GM21717 (cell line): Measurements from ENCODE around the gene PREX1.
"Not testable (repeated sequence)": the region's sequence is repeated elsewhere in the genome, so short reads cannot be mapped to it uniquely, and the experiment has no call there.

Experiments used
- ATAC-seq: cut with Tn5 transposase; IDR thresholded peaks from one replicate; pipeline ENCODE4 v1.9.1; 2021; ENCODE audit warnings: mild to moderate bottlenecking, moderate library complexity; ENCODE audit not compliant: unreplicated experiment

The PREX1 gene

DNA sequence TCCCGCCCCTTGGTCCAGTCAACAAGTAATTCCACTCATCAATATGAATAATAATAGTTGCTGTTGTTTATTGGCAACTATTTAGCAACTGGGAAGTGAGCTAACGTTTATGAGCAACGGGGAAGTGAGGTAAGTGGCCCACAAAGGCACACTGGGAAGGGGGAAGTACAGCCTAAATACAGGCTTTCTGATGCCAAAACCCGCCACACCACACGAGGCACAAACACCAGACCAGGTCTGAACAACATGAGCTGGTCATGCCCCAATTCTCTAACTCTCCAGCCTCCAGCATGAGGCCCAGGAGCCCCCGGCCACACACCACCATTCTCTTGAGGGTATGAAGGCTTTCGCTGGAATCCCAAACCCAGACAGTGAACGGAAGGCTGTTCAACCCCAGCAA is 50.8 kb downstream of the PREX1 start:
- ATAC-seq, result no peak

DNA sequence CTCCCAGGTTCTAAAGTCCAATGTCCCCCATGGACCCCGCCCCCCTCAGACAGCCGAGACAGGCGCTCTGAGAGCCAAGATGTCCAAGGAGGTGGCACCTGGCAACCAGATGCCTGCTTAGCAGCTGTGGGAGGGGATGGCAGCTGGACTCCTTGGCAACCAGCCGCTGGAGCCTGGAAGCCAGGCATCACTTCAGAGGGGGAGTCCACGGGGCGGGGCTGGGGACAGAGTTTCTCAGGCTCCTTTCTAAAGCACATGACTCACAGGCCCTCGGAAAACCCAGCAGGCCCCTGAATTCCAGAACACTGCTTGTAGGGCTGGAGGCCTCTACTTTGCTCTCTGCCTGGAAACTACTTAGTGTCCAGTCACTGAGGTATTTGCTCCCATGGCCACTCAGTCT is 51.5 kb downstream of the PREX1 start:
- ATAC-seq, result no peak

DNA sequence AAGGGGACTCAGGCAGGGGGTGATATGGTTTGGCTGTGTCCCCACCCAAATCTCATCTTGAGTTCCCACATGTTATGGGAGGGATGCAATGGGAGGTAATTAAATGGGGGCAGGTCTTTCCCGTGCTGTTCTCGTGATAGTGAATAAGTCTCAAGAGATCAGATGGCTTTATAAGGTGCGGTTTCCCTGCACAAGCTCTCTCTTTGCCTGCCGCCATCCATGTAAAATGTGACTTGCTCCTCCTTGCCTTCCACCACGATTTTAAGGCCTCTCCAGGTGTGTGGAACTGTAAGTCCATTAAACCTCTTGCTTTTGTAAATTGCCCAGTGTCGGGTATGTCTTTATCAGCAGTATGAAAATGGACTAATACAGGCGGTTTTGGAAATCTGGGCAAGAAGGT is 52.3 kb downstream of the PREX1 start:
- ATAC-seq, result not testable (repeated sequence)

DNA sequence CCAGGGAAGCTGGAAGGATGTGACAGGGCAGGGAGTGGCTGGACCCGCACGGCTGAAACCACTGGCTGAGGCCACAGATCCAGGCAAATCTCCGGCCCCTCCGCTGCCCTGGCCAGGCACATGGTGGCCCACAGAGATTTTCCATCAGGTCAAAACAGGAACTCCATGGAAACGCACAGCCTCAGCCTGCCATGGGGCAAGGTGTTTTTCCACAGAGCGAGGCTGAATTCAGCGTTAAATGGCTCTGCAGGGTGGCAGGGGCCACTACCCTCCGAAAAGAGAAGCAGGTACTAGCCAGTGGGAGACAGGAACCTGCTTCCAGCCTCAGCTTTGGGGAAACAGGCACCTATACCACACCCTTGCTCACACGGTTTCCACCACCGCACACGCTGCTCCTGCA is 53.1 kb downstream of the PREX1 start:
- ATAC-seq, result no peak

DNA sequence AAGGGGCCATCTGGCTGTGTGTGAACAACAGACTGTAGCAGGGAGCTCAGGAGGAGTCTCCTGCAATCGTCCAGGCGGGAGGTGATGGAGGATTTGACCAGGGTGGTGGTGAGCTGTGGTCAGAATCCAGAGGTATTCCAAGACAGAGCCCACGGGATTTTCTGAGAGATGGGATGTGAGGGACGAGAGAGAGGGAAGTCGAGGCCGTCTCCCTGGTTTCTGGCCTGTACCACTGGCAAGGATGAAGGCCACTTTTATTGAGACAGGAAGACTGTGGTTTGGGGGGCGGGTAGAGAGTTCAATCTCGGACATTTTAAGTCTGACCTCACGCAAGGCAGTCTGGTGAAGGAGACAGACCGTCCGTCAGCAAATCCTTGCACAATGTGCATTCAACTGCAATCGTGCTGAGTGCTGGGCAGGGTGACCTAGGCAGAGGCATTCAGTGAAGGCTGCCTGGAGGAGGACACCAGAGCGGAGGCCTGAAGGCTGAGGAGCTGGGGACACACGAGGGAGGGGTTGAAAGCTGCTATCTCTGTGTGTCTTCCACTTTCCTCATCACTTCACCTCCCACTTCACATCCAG is 53.9 kb downstream of the PREX1 start:
- no peak for ATAC-seq

DNA sequence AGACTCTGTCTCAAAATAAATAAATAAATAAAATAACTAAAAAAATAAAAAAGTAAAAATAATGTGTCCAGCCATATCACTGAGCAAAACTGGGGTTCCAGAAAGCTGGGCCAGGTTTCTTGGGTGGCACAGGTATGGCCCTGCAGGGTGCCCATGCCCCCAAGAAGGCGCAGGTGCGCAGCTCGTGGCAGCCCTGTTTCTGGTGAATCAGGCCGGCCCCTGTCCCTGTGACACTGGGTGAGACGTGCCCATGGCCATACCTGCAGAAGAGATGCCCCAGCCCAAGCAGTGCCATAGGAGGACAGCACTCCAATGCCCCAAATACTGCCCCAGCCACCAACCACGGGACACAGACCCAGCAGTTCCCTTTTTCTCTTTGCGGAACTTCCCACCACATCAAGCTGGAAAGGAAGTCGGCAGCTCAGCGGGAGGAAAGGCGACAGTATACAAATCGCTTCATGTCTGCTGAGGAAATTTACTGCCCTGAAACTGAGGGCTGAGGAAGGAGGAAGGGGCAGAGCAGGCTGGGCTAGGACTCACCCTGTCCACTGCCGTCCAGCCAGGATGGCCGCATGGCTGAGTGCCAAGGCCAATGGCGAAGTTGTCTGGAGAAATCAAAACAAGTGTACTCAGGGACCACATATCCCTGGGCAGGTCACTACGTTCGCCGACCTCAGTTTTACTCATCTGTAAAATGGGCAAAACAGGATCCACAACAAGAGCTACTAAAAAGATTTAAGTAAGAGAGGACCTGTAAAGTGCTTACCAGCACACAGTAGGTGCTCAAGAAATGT is 55.4 kb downstream of the PREX1 start:
- ATAC-seq, result no peak

DNA sequence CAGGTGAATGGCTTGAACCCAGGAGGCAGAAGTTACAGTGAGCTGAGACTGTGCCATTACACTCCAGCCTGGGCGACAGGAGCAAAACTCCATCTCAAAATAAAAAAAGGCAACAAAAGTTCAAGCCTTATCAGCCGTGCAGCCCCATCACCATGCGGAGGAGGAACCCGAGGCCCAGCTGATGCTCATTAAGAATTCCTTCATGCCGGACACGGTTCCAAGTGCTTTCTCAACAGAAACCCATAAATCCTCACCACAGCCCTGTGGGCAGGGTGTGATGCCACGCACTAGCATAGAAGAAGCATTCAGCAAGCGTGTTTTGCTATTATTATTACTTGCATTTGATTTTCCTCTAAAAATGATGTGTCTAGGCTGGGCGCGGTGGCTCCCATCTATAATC is 56.3 kb downstream of the PREX1 start:
- ATAC-seq, result no peak

DNA sequence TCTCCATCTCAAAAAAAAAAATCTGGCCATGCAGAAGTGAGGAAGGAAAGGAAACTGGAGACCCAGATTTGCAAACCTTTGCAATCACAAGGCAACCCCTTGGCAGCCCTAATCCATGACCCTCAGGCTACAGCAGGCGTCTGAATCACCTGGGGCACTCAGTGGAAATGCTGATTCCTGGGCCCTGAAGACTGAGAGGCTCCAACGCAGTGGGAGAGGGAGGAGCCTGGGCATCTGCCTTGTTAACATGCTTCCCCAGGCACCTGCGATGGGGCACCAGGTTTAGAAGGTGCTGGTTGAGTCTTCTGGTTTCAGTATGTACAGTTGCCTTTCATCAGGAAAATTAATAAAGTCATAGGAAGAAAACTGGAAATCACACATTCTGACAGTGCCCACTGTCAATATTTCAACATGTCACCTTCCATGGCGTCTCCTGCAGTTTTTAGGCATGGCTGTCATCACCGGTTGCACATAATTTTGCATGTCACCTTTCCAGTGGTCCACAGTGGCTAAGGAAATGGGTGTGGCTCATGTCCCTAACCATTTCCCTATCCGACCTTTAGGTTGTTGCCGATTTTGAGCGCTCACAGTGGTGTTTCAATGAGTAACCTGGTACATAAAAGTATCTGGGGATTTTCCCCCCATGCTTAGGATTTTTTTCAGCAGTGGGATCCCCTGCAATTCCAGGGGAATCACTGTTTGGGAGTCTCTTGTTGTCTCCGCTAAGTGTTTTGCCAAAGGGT is 56.9 kb downstream of the PREX1 start:
- no peak for ATAC-seq

DNA sequence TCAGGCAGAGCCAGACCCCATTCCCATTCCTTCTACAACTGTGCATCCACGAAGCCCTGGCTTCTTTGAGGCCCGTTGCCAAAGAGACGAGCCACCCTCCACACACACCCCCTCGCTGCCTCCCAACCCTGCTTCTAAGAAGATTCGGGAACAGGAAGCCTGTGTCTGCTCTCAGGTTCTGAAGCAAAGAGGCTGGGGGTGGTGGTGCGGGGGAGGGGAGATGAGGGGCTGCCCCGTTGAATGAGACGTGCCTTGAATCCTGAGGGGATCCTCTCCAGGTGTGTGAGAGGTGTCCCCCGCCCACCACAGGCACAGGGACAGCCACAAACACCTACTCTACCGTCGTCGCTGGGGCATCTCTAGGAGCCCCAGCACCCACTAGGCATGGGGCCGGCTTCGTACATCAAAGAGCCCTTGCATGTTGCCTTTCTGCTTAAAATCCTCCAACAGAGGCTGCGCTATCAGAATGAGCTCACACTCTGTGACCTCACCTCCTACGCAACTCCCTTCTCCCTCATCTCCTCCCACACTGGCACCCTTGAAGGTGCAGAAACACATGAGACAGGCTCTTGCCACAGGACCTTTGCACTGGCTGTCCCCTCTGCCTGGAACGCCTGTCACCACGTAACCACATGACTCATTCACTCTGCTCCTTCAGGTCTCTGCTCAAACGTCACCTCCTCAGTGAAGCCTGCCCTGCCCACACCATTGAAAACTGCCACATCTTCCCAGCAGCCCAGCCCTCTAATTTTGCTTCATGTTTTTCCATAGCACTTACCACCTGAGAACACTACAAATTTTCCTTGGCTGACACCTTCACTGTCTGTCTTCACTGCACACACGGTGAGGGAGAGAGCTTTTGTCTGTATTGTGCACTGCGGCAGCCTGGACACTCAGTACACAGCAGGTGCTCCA is 58.5 kb downstream of the PREX1 start:
- ATAC-seq, result peak; percentile 57

DNA sequence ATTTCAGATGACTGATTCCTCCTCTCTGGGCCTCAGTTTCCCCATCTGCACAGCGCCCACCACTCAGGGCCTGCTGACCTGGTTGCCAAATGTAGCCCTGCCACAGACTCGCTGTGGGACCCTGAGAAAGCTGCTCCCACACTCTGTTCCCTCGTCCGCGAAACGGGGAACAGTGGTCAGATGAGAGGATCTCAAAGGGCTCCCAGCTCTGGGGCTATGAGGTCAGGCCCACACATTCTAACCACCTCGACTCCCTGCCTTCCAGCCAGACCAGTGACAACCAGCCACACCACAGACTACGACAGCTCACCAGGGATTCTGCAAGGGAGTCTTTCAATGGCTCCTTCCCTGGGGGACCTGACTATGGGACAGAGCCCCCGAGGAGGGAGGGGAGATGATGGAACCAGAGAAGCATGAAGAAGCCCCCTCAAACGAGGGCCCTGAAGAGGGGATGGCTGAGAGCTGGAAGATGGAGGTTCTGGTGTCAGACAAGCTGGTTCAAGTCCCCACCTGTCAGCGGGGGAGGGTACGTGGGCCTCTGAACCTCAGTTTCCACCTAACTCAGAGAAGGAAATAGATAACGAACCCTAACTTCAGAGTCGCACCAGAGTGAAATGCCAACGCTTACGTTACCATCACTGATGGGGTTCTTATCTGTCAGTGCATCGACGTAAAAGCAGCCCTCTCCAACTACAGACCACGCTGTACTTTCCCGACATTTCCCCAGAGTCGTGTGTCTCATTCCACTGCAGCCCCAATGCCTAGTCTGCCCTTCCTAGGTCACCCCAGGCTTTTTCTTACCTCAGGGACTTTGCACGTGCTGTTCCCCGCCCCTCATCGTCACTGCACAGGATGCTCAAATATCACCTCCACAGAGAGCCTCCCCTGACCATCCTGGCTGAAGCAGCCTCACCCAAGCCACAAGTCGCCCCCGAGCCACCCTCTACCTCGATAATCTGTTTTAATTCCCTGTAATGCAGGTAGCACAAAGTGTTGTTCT is 60.5 kb downstream of the PREX1 start:
- ATAC-seq, result no peak

DNA sequence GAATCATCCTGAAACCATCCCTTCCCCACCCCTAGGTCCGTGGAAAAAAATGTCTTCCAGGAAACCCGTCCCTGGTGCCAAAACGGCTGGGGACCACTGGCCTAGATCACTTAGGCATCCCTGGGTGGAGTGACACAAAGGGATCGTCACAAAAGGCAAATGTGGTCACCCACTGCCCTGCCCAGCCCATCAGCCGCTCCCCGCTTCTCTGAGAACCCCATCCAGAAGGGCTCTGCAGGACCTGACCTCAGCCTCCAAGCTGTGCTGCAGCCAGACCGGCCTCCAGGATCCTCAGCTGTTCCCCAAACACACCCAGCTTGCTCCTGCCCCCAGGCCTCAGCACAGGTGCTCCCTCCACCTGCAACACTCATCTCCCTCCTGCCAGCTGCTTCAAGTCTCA is 61.6 kb downstream of the PREX1 start:
- ATAC-seq, result no peak

DNA sequence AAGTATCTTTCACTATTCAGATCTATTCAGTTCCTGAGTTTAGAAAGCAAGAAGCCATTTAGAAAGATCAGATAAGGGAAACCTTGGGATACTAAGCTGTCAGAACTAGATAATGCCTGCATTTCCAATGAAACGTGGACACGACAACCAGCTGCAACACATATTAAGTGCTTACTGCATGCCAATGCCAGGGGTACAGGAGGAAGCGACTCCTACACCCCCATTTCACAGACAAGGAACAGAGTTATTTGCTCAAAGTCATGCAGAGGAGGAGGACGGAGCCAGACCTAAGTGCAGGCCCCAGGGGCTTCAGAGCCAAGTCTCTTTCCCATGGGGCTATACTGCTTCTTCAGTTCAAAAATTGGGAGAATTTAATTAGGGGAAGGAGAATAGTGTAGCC is 62.4 kb downstream of the PREX1 start:
- no peak for ATAC-seq

DNA sequence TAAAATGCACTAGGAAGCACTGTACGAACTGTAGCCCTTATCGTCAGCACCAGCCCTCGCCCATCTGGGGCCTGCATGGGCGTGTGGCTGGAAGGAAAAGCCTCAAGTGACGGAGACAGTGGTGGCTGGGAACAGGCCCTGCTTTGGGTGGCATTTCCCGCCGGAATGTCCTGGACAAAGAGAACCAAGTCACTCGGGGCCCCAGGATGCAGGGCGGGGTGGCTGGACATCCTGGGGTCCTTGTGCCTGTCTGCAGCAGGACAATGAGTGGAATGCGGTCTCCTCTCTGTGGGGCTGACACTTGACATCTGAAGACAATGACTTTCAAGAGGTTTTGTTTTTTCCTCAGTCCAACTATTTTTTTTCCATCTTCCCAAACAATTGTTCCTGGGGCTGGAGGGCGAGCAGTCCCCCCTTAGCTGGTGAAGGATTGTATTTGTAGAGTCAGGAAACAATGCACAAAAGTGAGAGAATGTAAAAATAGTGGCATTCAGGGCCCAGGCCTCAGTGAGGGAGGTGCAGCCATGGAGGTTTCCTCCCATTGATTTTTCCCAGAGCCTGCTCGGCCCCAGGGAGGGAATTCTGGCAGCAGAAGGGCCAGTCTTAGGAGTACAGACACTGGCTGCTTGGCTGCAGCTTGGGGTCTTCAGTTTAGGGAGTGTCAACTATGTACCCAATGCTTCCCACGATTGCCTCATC is 64.4 kb downstream of the PREX1 start:
- ATAC-seq, result no peak

DNA sequence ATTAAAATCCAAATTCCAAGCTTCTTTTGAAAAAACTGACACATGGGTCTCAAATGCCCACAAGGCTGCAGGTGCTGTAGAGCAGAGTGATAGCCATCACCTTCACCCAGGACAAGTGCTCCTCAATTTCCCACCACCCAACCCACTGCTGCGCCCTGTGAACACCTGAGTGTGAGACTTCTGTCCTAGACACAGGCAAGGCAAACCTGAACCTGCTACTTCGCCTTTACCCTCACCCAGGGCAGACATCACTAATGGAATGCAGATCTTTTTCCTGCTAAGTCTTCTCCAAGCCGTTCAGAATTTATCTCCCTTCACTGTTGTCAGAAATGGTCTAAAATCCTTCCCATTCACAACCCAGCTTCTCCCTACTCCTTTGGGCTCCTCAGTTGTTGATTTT is 65.9 kb downstream of the PREX1 start:
- ATAC-seq, result no peak

DNA sequence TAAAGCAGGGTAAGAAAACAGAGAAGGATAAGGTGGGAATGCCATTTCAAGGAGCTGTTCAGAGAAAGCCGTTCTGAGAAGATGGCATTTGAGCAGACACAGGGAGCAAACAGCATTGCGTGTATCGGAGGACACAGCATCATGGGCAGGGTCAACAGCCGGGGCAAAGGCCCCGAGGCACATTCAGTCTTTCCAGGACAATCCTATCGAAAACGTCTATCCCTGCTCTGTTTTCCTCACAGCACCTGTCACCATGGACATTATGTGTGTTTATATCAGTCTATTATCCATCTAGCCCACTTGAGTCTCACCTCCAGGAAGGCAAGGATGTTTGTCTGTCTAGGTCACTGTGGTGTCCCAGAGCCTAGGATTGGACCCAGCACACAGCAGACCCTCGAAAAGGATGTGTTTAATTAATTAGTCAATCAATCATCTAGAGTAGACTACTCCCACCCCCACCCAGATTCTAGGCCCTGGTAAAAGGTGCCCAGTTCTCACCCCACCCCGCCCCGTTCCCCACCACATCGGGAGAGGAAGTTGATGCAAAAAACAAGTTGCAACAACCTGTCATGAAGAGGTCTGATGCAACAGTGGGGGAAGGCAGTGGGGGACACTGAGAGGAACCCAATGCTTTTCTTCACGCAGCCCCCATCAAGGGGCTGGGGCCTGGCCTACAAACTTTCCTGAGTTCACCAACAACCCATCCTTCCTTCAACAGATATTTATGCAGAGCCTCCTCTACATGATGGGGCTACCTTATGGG is 66.6 kb downstream of the PREX1 start:
- ATAC-seq, result no peak

DNA sequence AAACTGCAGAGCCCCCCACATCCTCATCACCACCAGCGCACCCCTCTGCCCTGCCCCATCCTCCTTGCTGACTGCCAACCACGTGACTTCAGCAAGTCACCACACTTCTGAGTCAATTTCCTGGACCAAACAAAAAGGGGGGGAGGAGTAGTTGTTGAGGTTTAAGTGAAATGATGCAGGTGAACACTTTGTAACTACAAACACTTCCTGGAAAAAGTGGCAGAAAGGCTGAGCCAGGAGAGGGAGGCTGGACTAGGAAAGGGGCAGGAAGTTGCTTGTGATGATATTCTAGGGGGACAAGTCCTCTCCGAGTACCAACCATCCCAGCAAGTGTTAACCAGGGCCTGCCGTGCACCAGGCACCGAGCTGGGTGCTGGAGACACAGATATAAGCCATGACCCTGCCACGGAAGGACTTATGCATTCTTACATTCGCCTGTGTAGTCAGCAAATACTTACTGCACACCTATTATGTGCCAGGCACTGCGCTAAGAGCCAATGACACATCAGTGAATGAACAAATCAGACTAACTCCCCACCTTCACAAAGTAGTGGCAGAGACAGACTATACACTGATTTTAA is 67.3 kb downstream of the PREX1 start:
- no peak for ATAC-seq

DNA sequence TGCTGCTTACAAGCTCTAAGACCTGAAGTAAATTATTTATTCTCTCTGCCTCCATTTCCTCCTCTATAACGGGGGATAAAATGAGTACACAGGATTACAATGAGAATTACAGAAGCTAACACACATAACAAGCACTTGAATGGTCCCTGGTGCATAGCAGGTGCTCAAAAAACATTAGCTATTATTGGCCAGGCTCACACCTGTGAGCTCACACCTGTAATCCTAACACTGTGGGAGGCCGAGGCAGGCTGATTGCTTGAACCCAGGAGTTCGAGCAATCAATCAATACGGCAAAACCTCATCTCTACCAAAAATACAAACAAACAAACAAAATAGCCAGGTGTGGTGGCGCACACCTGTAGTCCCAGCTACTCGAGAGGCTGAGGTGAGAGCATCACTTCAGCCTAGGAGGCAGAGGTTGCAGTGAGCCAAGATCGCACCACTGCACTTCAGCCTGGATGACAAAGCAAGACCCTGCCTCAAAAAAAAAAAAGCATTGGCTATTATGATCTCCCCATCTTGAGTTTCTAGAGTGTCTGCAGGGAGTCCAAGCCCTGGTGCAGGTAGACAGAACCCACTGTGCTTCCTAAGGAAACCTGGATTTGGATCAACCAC is 68.1 kb downstream of the PREX1 start:
- ATAC-seq, result no peak
